ENCODE data around the gene COL10A1.

The COL10A1 gene

DNA sequence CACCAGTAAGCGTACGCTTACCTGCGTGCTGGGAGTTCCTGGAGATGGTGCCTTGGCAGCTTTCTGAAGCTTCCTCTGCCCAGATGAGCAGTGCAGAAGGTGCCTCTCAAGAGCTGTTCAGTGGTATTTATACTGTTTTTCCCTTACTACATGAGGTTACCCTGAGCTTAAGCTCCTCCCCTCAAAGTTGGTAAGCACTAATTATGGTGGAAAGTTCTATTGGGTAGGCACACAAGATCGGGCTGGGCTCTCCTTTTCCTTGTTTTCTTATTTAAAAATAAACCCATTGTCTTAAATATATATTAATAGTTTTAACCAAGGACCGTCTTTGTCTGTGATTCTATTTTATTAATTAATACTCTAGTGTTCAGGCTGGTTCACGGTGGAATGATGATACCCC, at the start of gene COL10A1:
TSS of gene COL10A1 (minus strand) at position 101 of the 400 bp plus-strand sequence. CDS start 640 bp downstream, outside the sequence.
- DNase-seq: no peak

DNA sequence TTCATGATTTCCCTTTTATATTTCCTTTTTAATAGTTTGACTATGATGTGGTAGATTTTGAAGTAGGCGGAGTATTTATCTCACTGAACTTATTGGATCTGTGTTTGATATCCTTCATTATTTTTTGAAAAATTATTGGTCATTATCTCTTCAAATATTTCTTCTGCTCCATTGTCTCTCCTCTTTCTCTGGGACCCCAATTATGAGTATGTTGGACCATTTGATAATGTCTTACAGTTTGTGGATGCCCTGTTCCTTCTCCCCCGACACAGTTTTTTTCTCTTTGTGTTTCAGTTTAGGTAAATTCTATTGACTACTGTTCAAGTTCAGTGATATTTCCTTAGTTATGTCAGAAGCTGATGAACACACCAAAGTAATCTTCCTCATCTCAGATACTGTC, 49.4 kb upstream of the COL10A1 start:
- no peak for DNase-seq

DNA sequence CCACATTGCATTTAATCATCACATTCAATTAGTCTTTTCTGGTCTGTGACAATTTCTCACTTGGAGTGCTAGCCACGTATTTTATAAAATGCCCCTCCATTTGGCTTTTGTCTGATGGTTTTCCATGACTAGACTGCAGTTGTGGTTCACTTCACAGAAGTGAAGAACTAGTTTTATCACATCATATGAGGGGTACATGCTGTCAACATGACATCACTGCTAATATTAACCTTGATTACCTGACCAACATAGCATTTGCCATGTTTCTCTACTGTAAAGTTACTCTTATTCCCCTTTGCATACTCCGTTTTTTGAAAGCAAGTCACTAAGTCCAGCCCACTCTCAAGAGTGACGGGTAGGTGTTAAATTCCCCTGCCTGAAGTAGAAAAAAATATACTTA, 48.0 kb upstream of the COL10A1 start:
- no peak for DNase-seq

DNA sequence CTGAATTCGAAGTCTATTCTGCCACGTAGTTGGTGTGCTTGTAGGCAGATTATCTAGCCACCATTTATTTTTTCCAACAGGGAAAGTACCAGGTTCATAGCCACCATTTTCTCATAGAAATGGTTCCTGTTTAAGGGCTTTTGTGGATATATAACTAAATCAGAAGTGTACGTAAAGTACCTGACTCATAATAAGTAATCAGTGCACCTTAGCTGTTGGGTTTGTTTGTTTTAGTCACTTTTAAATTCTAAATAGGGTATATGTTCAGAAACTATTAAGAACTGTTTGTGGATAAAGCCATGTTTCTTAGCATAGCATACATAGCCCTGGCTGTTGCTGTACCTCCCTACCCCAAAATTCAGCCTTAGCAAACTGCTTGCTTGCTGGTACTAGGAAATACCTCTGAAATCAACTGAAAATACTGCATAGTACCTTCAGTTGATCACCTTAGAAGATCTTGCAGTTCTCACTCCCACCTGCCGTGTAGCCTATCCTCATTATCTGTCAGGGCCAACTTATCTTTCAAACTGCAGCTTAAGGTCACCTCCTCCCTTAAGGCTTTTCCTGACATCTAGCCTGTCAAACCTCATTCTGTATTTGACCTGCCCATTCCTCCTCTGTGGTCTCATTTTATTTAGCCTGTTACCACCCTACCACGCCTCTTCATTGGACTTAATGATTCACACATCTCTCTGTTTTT, 44.6 kb upstream of the COL10A1 start:
- DNase-seq: no peak

DNA sequence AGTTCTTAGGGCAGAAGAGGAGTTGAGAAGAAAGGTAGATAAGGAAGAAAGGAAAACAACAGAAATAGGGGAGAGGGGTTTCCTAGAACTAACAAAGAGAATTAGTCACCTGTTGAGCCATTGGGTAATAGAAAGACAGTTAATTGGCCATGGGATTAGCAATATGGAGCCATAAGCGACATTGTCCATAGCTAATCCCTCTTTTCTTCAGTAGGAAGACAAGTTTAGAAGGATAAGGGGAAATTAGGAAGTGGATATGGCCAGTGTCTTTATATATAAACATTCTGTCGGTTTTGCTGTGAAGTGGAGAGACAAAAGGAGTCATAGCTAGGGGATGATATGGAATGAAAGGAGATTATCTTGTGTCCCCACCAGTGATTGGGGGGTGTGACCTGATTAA, 43.9 kb upstream of the COL10A1 start:
- no peak for DNase-seq

DNA sequence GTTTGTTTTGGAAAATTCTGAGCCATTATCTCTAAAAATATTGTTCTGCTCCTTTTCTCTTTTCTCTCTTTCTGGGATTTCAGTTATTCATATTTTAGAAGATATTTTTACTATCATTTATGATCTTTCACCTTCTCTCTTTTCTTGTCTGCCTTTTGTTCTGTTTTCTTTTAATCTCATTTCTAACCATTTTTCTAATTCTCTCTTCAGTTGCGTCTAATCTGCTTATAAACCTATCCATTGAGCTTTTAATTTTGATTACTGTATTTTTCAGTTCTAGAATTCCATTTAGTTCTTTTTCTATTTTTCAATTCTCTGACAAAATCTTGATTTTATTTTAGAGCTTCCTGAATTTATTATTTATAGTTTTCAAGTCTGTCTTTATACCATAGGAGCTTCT, 42.2 kb upstream of the COL10A1 start:
- no peak for DNase-seq

DNA sequence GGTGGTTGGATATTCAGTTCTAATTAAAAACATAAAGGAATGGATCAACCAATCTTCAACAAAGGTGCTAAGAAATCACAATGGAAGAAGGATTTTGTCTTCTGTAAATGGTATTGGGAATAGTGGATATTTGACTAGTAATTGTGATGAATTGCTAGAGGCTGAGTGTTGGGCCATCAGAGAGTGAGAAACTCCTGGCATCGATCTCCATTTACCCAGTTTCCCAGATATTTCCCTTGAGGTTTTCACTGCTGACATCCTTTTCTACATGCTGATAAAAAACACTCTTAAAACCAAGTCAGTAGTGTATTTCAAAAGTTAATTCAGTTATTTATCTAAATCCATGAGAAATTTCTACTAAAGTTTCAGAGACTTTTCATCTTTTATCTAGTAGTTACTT, 40.4 kb upstream of the COL10A1 start:
- no peak for DNase-seq

DNA sequence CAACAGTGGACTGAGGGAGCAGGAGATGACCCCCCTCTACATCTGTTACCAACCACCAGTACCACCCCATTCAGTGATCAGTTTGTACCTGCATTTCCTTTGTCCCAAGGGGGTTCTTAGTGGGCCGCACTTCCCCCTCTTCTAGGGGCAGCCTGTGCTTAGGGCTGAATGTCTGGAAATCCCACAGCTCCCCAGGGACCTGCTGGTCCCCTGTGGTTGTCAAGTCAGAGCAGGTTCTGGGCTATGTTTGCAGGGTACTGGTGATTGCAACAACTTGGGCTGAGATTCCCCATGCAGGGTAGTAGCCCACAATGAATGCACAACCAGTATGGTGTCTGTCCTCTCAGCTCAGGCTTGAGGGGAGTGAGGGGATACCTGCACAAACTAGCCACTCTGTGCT, 39.7 kb upstream of the COL10A1 start:
- no peak for DNase-seq

DNA sequence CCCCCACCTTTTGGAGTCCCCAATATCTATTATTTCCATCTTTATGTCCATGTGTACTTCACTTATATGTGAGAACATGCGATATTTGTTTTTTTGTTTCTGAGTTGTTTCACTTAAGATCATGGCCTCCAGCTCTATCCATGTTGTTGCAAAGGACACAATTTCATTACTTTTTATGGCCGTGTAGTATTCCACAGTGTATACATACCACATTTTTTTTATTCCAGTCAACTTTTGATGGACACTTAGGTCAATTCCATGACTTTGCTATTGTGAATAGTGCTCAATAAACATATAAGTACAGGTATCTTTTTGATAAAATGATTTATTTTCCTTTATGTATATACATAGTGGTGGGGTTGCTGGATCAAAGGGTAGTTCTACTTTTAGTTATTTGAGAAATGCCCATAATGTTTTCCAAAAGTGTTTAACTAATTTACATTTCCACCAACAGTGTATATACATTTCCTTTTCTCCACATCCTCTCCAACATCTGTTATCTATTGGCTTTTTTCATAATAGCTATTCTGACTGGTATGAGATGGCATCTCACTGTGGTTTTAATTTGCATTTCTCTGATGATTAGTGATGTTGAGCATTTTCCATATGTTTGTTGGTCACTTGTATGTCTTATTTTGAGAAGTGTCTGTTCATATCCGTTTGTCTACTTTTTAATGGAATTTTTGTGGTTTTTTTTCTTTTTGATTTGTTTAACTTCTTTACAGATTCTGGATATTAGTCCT, 34.0 kb upstream of the COL10A1 start:
- DNase-seq: no peak

DNA sequence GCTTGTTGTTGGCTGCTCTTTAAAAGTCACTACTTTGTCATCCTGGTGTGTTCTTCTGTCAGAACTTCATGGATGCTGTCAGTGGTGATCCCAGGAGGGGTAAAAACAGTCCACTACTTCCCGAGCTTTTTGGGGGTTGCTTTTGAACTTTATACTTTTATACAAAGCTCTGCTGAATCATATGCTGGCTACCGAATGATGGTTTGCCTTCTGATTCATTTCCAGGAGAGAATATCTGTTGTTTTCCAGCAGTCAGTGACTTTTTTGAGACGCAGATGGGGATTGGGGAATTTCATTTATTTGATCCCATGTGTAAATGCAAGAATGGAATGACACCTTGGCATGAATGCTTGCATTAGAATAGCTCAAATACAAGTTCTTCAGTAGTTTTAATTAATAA, 32.7 kb upstream of the COL10A1 start:
- no peak for DNase-seq

DNA sequence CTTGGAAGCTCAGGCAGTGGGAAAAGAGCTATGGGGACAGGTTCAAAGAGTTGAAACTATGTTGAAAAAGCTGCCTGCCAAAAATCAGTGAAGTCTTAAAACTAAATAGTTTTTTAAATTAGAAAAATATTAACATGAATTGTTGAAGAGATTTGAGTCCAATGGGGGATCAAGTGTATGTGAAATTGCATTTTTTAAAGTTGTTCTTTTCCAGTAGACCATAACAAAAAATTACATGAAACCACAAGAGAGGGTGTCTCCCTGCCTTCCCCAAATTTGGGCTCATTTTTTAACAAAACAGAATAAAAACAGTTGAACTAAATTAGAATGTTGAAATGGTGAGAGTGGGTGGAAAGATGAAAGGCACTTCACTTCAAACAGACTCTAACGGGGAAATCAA, 31.5 kb upstream of the COL10A1 start:
- DNase-seq: no peak

DNA sequence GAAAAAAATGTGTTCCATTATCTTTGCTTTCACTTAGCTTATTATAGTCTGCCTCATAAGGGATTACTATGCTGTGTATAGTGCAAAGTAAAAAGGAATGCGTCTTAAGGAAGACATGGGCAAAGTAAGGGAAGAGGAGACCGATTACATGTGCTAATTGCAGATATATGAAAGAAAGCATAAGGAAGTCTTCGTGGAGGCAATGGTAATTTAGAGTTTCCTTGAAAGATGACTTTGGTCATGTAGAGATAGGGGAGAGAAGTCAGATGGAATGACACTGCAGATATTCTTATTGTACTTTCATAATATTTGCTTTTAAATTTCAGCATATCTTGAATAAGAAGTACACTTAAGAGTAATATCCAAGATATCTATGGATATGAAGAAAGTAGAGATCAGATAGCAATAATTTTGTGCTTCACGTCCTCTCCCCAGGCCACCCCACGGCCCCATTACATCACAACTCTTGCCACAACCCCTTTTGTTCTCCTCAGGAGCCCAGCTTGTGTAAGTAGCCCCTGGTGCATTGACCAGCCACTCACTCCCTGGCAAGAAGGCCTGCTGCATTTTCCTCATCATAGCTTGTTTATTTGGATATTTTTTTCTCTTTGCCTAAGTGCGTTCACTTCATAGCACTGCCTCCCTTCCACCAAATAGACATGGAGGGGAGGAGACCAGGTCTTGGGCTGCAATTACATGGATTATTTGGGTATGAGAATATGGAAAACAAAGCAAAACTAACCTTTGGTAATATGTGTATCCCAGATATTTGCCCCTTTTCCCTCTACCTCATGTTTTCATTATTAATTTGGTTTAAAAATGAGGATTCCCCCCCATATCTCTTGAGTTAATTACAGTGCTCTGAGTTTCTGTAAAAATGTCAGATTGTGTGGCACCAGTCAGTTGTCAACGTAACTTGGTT, 30.7 kb upstream of the COL10A1 start:
- DNase-seq: no peak

DNA sequence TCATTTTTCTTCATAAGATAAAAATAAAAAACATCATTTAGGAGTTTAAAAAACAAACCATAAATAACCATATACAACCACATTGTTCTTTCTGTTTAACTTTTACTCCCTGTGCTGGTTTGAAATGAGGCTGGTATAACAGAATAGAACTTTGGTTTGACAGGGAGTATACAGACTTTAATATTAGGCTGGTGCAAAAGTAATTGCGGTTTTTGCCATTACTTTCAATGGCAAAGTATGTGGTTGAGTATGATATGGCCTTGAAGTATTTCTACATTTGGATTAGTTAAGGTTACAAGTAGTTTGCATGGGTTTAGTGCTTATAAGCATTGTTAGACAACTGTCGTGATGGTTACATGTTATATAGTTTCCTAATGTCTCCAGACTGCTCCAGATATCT, 29.0 kb upstream of the COL10A1 start:
- DNase-seq: no peak

DNA sequence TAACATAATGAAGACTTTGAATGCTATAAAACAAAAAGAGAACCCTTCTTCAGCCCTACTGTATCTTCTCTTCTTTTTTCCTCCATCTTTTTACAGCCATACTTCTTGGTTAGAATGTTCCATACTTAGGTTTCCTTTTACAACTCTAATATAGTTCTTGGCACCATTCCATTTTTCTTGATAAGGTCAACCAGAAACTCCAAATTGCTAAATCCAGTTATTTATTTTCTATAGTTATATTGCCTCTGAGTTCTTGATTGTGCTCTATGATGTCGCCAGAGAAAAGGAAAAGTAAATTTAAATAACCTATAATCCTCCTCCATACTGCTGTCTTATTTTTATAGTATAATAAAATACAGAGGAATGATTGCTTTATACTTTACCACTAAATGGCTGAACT, 26.7 kb upstream of the COL10A1 start:
- DNase-seq: no peak

DNA sequence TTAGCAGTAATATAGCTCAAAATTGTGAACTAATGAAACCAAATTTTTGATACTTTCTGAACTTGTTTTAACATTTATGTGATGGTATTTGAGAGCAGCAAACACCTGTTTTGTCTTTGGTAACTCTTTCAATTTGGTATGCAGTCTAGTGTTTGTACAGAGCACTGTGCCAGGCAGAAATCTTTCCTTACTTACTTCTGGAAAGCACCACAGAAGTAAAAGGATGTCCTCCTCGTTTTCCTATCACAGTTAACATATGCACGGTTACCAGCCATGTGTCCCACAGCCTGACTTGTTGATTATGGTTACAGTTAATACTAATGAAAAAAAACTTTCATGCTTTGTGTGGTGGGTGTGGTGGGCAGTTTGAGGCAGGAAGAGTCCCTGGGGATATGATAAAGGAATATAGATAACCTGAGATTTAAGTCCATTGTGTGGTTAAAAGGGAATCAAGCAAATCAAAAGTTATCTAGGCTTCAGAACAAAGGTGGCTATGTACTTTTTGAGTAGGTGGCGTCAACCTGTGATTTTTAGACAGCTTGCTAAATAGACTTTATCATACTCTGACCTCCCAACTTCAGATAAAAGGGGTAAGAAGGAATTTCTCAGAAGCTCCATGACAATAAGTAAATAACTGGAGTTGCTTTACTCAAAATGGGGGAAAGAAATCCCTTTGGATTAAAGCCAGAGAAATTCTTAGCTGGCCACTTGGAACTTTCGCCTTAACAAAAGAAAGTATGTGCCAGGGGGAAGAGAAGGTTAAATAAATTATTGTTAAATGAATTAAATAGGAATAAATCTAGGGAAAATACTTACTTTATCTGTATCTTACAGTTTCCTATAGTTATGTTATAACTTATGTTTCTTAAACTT, 20.1 kb upstream of the COL10A1 start:
- no peak for DNase-seq

DNA sequence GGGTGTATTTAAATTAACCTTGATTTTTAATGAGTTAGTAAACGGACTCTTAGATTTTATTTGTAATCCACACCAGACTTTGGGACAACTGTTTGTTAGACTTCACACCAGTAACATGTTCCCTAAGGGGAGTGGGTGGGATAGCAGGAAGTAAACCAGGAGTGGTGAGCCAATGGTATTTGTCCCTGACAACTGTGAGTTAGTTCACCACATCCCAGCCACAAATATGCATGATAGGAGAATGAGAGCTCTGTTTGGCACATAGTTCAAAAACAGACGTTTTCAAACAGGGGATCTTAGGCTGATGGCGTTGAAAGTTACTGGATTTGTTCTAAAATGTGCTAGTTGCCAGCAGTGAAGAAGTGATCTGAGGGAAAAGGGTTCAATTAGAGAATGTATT, 18.7 kb upstream of the COL10A1 start:
- DNase-seq: no peak

DNA sequence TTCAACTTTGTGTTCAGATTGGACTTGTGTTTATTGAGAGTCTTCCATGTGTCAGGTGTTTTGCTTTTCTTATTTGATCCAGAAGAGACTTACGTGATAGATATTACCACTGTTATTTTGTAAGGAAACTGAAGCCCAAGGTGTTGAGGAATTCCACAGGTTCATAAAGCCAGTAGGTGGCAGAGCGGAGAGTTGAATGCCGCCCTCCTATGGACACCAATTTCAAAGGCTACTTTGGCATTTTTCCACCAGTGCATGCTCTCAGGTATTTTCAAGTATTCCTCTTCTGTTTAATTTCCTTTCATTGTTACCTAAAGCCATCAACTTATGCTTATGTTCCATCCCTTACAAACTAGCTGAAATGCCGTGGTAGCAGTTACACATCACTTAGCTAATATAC, 14.0 kb upstream of the COL10A1 start:
- no peak for DNase-seq

DNA sequence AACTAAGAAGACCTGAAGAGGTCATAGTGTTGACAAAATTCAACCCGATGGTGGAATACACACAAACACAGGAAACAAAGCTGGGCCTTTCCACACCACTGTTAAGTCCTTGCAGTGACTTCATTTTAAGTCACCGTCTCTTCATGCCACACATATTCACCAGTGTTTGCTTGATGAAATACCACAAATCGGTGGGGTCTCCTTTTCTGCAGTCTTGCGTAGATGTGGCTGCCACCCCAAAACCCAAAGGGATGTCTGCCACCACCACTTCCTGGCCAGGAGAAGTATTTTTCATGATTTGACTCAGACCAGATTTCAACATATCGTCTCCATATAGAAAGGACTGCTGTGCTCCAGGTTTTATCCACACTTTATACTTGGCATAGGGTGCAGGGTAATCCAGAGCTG, 11.0 kb upstream of the COL10A1 start:
- DNase-seq: no peak

DNA sequence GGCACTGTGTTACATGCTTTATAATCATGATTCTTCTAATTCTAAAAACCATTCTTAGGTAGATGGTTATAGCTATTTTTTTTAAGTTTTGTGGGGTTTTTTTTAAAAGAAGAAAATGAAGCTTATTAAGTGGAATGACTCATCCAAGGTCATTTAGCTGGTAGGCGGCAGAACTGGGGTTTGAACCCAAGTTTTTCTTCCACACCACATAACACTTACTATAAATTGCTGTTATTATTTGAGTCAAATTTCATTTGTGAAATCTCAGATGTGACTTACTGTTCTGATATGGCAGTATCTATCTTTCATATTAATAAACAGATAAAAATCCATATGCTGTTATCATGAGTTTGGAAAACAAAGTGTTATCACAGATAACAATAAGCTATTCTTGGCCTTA, 10.4 kb upstream of the COL10A1 start:
- DNase-seq: no peak

DNA sequence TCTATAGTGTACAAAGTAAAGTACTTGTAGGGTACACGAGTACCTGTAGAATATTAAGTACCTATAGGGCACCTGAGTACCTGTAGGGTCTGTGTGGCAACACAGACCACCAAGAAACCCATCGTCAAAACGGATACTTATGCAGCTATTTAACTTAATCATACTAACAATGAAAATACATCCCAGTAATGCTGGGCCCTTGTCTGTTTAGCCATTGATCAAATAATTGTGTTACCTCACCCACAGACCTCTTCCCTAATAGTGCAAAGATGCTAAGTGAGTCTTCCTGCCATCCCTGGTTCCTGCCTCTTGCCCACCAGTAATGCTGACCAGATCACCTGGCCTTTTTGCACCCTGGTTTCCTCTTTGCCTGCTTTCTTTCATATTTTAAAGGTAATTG, 7.5 kb upstream of the COL10A1 start:
- DNase-seq: no peak

DNA sequence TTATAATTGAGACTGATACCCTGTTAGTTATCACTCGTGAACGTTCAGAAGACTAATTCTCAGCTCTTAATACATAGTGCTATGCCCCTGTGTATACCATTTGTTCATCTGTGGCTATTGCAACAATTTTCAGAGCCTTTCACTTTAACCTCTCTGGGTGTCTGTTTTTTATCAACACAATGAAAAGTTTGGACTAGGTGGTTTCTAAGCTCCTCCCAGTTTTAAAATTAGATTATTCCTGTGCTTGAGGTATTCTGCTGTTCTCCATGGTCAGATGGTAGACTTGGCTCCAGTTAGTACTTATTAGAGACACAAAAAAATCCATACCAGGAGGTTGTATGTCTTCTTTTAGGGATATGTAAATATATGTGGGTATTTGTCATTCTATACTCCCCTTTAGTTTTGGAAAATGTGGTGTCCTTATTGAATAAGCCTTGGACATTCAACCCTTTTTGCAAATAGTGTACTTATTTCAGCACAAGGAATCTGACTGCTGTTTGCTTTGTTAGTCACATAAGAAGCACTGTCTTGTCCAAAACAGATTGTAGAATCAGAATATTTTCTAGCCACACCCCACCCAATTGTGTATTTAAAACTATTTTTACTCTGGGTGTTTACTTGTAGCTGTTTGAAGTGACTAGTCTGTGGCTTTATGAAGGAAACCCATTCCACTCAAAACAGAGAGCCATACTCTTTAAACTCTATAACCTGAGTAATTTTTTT, 2.0 kb upstream of the COL10A1 start:
- no peak for DNase-seq

DNA sequence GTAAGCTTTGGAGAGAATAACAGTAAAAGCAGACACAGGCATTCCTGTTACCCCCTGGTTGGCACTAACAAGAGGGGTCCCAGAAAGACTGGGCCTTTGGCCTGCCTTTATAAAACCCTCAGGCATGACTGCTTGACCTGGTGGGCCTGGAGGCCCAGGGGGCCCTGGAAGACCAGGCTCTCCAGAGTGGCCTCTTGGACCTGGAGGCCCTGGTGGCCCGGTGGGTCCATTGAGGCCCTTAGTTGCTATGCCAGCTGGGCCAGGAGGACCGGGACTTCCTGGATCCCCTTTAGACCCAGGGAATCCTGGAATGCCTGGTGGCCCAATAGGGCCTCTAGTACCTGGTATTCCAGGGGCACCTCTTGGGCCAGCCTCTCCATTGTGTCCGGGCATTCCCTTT, 5.5 kb downstream of the COL10A1 start:
- DNase-seq: no peak
